Bronchial epithelial cell (primary cell): ENCODE data around the gene SLC12A8. TPM values are rescaled to one million over a fixed set of nuclear protein-coding genes. Genes with fewer than 3 reads are reported as not detected.

Source experiments
- DNase-seq: peaks from one replicate; pipeline ENCODE4 v3.0.0-alpha.2; 2010; ENCODE audit warnings: low read depth
- FAIRE-seq: peaks from 2 replicates; lab custom pipeline; 2011; peaks lifted over from hg19 to GRCh38; lab: Jason Lieb, UNC
- H3K27me3 ChIP-seq: 2 replicates; pipeline ENCODE4 v1.5.1; 2011; ENCODE audit warnings: low read length; ENCODE audit not compliant: control insufficient read depth, insufficient read depth
- H3K36me3 ChIP-seq: 2 replicates; pipeline ENCODE4 v1.5.1; 2011; ENCODE audit warnings: low read length; ENCODE audit not compliant: control insufficient read depth, insufficient read depth
- H3K4me3 ChIP-seq: 2 replicates; pipeline ENCODE4 v1.5.1; 2011; ENCODE audit warnings: mild to moderate bottlenecking, low read depth, low read length, control low read depth
- total RNA-seq: library from RNA; depleted of rRNA; stranded (reverse); fragments of >200 nt; gene quantifications from 2 replicates; pipeline ENCODE4 v1.2.1, GENCODE V29; 2014
- TF ChIP-seq, protein P1 (sequence below): IDR thresholded peaks from 2 replicates; pipeline ENCODE4 v1.5.1; 2011; ENCODE audit warnings: mild to moderate bottlenecking, moderate library complexity, low read length, control low read depth, inconsistent platforms; ENCODE audit not compliant: insufficient read depth, severe bottlenecking

The SLC12A8 gene
- total RNA-seq, 1 donor from 2014 or later = 19.2 TPM

DNA sequence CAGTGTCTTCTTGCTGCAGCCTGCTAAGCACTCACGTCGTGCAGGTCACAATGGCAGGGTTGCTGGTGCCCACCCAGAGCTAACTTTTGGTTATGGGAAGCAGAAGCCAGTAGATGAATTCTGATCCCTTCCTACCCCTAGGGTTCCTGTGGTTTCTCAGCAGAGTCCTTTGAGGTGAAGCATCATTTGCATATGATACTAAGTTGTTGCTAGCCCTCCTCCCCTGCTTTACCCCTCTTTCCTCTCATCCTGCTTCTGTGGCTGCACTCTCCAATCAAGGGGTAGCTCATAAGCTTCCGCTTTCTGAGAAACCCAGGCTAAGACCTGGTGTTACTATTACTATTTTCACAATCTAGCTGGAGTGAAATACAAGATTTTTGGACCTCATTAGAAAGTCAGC is 134.7 kb downstream of the SLC12A8 start:
- FAIRE-seq (no peak), DNase-seq (no peak)
- TF ChIP-seq, protein P1, sequence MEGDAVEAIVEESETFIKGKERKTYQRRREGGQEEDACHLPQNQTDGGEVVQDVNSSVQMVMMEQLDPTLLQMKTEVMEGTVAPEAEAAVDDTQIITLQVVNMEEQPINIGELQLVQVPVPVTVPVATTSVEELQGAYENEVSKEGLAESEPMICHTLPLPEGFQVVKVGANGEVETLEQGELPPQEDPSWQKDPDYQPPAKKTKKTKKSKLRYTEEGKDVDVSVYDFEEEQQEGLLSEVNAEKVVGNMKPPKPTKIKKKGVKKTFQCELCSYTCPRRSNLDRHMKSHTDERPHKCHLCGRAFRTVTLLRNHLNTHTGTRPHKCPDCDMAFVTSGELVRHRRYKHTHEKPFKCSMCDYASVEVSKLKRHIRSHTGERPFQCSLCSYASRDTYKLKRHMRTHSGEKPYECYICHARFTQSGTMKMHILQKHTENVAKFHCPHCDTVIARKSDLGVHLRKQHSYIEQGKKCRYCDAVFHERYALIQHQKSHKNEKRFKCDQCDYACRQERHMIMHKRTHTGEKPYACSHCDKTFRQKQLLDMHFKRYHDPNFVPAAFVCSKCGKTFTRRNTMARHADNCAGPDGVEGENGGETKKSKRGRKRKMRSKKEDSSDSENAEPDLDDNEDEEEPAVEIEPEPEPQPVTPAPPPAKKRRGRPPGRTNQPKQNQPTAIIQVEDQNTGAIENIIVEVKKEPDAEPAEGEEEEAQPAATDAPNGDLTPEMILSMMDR = no peak
- Histone ChIP-seq H3K27me3 (no peaks in the 10 kb centered on the region), H3K4me3 (no peak overlapping the region), H3K36me3 (peaks cover 1% of the 10 kb centered on the region)

DNA sequence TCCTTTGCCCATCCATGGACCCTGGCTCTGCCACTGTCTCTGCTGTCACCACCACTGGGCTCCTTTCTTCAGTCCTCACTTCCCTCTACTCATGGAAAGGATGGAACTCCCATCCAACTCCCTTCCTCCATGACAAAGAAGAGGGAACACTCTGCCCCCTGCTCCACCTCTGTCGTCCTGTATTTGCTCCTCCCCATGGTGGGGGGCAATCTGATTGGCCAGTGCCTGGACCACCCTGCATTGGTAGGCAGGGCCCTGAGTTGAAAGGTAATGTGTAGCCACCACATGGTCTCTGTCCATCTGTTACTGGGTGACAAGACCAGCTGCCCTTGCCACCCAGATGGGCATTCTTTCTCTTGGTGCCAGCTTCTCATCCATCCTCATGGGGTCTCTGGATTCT is 136.1 kb downstream of the SLC12A8 start:
- no peaks in the 10 kb centered on the region for H3K27me3 ChIP-seq
- FAIRE-seq (no peak), DNase-seq (no peak)
- peaks cover 1% of the 10 kb centered on the region for H3K36me3 ChIP-seq
- TF ChIP-seq, protein P1 = no peak
- no peak overlapping the region for H3K4me3 ChIP-seq

DNA sequence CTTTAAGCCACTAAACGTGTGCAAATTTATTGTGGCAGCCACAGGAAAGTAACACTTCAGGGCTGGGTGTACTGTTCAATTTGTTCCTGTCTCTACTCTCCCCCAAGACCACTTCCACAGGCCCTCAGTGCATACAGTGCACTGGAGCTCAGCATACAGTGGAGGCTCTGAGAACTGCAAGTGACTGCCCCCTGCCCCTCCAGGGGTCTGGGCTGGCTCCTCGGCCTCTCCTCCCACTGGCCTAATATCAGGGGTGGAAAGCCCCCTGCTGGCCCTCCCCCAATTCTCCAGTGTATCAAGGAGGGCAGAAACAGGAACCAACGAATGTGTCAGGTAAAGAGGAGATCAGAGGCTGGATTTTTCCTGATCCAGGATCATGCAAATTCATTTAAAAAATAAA is 136.8 kb downstream of the SLC12A8 start:
- Histone ChIP-seq H3K36me3 (peaks cover 1% of the 10 kb centered on the region), H3K27me3 (no peaks in the 10 kb centered on the region), H3K4me3 (no peak overlapping the region)
- no peak for FAIRE-seq
- TF ChIP-seq, protein P1 = no peak
- DNase-seq = no peak

DNA sequence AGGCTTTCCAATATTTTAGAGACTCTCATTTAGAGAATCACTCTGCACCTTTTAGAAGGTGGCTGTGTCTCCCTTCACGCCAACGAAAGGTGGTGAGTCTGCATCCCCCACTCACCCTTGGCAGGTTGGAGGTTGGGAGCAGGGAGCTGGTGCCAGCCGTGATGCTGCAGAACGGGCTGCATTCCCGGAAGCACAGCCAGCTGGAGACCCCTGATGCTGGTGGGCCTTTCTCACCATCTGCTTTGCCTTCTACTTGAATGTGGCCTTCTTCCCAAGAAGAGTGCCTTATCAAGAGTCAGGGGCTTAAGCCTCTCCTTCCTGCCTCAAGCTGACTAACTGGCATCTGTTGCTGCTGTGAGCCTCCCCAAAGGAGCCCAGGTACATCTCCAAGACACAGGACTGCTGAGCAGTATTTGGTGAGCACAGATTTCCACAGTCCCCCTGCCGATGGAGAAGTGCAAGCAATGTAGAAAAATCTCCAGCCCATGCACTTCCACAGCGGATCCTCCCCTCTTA is 139.1 kb downstream of the SLC12A8 start:
- TF ChIP-seq, protein P1 = no peak
- DNase-seq (no peak), FAIRE-seq (no peak)
- Histone ChIP-seq H3K36me3 (no peaks in the 10 kb centered on the region), H3K27me3 (no peaks in the 10 kb centered on the region), H3K4me3 (no peak overlapping the region)

DNA sequence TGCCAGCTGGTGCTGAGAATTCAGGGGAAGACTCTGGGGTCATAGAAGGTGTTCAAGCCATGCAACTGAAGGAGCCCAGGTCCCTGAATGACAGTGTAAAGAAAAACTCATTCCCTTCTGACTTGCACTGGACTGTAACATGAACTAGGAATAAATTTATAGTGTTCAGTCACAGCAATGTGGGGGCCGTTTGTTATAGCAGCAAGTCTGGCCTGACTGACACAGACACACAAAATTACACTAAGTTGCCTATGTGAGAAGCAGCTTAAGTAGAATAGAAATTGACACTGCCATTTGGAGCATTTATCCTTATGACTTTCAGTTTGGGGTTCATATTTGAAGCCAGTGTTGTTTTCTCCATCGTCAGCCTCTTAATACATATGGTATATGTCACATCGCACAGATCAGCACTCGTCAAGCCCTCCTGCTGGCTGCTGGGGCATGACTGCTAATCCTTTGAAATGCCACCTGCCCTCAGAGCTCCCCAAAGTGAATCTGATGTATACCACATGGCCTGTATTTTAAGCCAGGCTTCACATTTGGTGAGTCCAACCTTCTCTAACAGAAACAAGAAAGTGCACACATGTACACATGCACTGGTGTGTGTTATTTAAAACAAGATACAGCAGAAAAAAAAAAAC is 139.7 kb downstream of the SLC12A8 start:
- Histone ChIP-seq H3K36me3 (no peaks in the 10 kb centered on the region), H3K27me3 (no peaks in the 10 kb centered on the region), H3K4me3 (no peak overlapping the region)
- TF ChIP-seq, protein P1 = no peak
- FAIRE-seq = no peak
- DNase-seq = no peak

DNA sequence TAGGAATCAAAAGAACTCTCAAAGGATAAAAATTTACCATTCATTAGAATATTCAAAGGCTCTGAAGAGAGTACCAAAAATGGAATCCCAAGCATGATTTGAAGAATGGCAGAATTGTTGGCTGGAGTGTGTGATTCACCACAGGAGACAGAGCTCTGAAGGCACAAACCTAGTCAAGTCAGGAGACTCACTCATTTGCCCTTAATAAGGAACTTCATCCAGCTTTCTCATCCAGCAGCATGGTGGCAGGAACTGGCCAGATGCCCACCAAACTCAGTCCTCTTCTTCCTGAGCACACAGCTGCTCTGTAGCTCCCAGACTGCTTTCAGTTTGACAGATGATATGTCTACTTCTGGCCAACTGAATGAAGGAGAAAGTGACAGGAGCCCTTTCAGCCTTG is 140.2 kb downstream of the SLC12A8 start:
- TF ChIP-seq, protein P1 = no peak
- Histone ChIP-seq H3K27me3 (no peaks in the 10 kb centered on the region), H3K36me3 (no peaks in the 10 kb centered on the region), H3K4me3 (no peak overlapping the region)
- FAIRE-seq = no peak
- no peak for DNase-seq
